ENCODE results near the gene CCNK. TPM values are rescaled to one million over a fixed set of nuclear protein-coding genes. Genes with fewer than 3 reads are reported as not detected.

Gene CCNK
- total RNA-seq, 1 experiment from 2014 or later: 80.1 TPM

- Histone ChIP-seq H2BK20ac (ENCODE audit: low read depth, low read length, poor library complexity, severe bottlenecking) (no peak overlapping the region), H3K79me1 (ENCODE audit: insufficient read depth, low read depth, low read length, poor library complexity, severe bottlenecking) (peaks cover 13% of the 10 kb centered on the region), H3K27me3 (ENCODE audit: insufficient read depth, low read length) (no peaks in the 10 kb centered on the region), H3K23ac (ENCODE audit: insufficient read length, low read depth, low read length) (no peak overlapping the region), H3K4ac (ENCODE audit: low read depth, low read length) (no peak overlapping the region), H3K27ac (ENCODE audit: insufficient read length, low read depth, low read length) (no peak overlapping the region), H3K9ac (ENCODE audit: extremely low read depth, insufficient read length, low read length) (no peak overlapping the region), H4K20me1 (ENCODE audit: control insufficient read depth, insufficient read depth, insufficient read length) (no peaks in the 10 kb centered on the region), H4K91ac (ENCODE audit: insufficient read length, low read depth, low read length) (no peak overlapping the region), H2BK12ac (ENCODE audit: insufficient read length, low read depth, low read length) (no peak overlapping the region), H3K56ac (ENCODE audit: insufficient read length, low read depth, low read length) (no peak overlapping the region), H2AFZ (ENCODE audit: low read length) (no peak overlapping the region), H3K79me2 (ENCODE audit: insufficient read depth, low read length) (peaks cover 32% of the 10 kb centered on the region; the same call in 1 of the 2 replicates), H3K4me1 (ENCODE audit: insufficient read depth, low read length) (peaks cover 1% of the 10 kb centered on the region; the same call in 1 of the 2 replicates), H3K18ac (ENCODE audit: insufficient read length, low read depth, low read length) (no peak overlapping the region), H4K8ac (replicated peaks; ENCODE audit: insufficient read length, low read depth, low read length) (no peak overlapping the region), H3K14ac (ENCODE audit: insufficient read depth, low read length) (no peak overlapping the region; the same call in 1 of the 2 replicates), H3K4me2 (ENCODE audit: insufficient read depth, insufficient read length, low read length) (no peak overlapping the region), H3K9me3 (ENCODE audit: control insufficient read depth, low read depth, low read length) (no peaks in the 10 kb centered on the region), H2AK5ac (ENCODE audit: insufficient read length, low read length) (no peak overlapping the region), H2BK120ac (ENCODE audit: low read depth, low read length, poor library complexity, severe bottlenecking) (no peak overlapping the region), H3T11ph (ENCODE audit: low read length) (no peak overlapping the region), H4K5ac (ENCODE audit: insufficient read length, low read depth, low read length) (no peak overlapping the region), H2BK5ac (ENCODE audit: insufficient read length, low read length) (no peak overlapping the region), H2BK15ac (ENCODE audit: low read depth, low read length) (no peak overlapping the region), H3K23me2 (ENCODE audit: insufficient read length, low read depth, low read length, poor library complexity, severe bottlenecking) (no peaks in the 10 kb centered on the region)
- no peak for DNase-seq
- H3K4me3 Mint-ChIP-seq: no peak overlapping the region
- H3K27me3 Mint-ChIP-seq (ENCODE audit: low read depth): no peaks in the 10 kb centered on the region
- no peak for TF ChIP-seq CTCF (conservative IDR thresholded peaks at IDR 0.05)
- peaks cover 4 to 14% (median 14%) of the 10 kb centered on the region in 3 experiments; a peak in 4 of 7 replicates for H3K36me3 Mint-ChIP-seq (ENCODE audit: insufficient read depth in 1 of 3, low read depth in 3 of 3)
- no peaks in the 10 kb centered on the region for H3K9me3 Mint-ChIP-seq
- no CpG with 5 or more reads among the region's 9 CpGs for WGBS (ENCODE audit: extremely low coverage, insufficient read length, low lambda C conversion rate)
- peaks cover 36 to 41% of the 10 kb centered on the region in 2 experiments for H3K4me1 Mint-ChIP-seq
- peak overlapping the region in 2 of 3 experiments; percentile 57 to 62; a peak in 2 of 7 replicates for H3K27ac Mint-ChIP-seq
These were observed 13.7 kb upstream of the CCNK start for GRCh38 chr14:99467336-99468078.
